Lower leg skin (tissue), 3 donors: ENCODE data around the gene COL4A6.

Experiments
- POLR2A ChIP-seq, 2 donors: fragments of 450-650 bp; IDR thresholded peaks; one replicate each; pipeline ENCODE4 v1.6.1; 2016 to 2017; ENCODE audit warnings: antibody characterized with exemption in 2 of 2, mild to moderate bottlenecking in 1 of 2, moderate library complexity in 1 of 2
- TF ChIP-seq, protein P1 (sequence below), 3 donors: fragments of 450-650 bp; IDR thresholded peaks; one replicate each; pipeline ENCODE4 v1.5.1; 2016; ENCODE audit warnings: antibody characterized with exemption in 3 of 3, mild to moderate bottlenecking in 3 of 3, moderate library complexity in 2 of 3

DNA sequence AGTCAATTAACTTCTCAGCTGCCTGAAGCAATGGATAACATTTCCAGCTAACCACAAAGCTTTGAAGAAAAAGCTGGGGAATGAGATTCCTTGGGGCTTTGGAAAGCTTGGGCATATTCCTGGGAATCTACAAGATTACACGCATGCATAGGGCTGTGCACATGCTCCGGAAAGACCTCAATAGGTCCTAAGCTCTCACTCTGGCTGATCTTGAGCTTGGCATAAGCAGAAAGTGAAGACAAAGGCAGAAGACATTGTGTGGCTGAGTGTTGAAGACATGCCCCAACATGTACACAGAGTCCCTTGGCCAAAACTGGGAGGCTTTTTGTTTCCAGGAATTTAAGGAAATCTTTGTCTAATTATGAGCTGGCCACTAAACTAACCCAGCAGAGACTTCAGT, 315.5 kb downstream of the COL4A6 start:
- TF ChIP-seq POLR2A (IDR thresholded peaks at IDR 0.05), result no peak
- TF ChIP-seq, protein P1, sequence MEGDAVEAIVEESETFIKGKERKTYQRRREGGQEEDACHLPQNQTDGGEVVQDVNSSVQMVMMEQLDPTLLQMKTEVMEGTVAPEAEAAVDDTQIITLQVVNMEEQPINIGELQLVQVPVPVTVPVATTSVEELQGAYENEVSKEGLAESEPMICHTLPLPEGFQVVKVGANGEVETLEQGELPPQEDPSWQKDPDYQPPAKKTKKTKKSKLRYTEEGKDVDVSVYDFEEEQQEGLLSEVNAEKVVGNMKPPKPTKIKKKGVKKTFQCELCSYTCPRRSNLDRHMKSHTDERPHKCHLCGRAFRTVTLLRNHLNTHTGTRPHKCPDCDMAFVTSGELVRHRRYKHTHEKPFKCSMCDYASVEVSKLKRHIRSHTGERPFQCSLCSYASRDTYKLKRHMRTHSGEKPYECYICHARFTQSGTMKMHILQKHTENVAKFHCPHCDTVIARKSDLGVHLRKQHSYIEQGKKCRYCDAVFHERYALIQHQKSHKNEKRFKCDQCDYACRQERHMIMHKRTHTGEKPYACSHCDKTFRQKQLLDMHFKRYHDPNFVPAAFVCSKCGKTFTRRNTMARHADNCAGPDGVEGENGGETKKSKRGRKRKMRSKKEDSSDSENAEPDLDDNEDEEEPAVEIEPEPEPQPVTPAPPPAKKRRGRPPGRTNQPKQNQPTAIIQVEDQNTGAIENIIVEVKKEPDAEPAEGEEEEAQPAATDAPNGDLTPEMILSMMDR (IDR thresholded peaks at IDR 0.05), result no peak
